HG03175 (cell line): ENCODE data around the gene MYBPHL.
"Not testable (repeated sequence)": the region's sequence is repeated elsewhere in the genome, so short reads cannot be mapped to it uniquely, and the experiment has no call there.

ENCODE experiments used
- ATAC-seq: cut with Tn5 transposase; IDR thresholded peaks from one replicate; pipeline ENCODE4 v1.9.1; 2021; ENCODE audit warnings: mild to moderate bottlenecking, moderate library complexity; ENCODE audit not compliant: unreplicated experiment

MYBPHL gene

DNA sequence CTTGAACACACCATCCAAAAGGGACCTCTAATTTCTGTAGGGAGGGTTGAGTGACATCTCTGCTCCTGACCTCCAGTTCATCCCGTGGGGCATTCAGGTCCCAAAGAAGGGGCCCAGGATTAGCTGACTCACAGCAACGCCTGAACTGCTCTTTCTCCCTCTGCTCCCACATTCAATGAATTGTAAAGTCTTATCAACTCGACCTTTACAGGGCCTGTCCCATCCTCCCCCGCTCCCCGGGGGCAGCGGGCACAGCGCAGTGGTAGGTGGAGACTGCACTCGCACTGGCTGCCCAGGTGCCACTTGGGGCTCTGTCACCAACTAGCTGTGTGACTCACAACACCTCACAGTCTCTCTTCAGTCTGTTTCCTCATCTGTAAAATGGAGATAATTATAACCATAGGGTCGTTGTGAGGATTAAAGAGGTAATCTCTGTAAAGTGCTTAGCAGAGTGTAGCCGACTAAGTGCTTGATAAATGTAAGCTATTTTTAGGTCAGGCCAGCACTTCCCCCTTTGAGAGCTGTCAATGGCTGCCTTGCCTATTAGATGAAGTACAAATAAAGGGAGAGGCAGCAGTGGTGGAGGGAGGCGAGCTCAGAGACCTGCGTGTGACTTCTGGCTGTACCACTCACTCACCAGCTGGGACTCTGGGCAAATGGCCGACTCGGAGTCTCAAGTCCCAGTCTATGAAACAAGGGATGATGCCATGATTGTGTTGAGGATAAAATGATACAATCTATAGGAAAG is 637 bp upstream of the MYBPHL start:
- ATAC-seq = no peak

DNA sequence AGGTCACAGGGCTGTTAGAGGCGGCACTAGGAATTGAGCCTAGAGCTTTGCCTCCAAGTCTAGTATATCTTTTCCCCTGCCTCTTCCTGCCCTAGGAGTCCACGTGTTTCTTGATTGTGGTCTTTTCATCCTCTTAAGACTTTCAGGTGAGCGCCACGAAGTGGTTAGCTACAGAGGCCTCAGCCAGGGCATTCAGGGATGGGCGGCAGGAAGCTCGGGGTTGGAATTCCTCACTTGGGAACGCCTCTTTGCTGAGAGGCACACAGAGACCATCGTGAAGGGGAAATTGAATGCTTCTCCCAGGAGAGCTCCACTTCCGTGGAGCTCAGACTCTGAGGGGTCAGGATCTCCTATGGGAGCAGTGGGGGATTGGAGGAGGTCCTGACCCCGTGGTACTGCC is 820 bp downstream of the MYBPHL start:
- ATAC-seq = not testable (repeated sequence)

DNA sequence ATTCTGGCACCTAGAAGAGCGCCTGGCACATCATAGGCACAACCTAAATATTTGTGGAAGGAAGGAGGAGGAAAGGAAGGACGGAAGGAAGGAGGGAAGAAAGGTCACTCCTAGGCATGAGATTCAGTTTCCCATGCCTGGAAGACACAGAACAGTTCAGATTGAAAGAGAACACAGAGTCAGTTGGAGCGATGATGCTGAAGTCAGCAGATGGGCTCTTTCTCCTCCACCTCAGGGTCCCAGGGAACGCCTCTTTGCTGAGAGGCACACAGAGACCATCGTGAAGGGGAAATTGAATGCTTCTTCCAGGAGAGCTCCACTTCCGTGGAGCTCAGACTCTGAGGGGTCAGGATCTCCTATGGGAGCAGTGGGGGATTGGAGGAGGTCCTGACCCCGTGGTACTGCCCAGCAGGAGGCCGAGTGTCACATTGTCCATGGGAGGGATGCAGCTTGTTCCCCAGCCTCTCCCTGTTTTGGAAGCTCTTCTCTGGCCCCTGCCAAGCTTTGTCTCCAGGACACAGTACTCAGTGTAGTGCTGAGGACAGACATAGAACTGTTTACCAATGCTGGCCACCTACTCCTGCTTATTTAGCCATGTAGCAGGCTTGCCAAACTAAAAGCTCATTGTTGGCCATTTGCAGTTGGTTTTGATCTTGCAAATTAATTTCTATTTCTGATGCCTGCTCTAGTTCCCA is 2.4 kb downstream of the MYBPHL start:
- no peak for ATAC-seq

DNA sequence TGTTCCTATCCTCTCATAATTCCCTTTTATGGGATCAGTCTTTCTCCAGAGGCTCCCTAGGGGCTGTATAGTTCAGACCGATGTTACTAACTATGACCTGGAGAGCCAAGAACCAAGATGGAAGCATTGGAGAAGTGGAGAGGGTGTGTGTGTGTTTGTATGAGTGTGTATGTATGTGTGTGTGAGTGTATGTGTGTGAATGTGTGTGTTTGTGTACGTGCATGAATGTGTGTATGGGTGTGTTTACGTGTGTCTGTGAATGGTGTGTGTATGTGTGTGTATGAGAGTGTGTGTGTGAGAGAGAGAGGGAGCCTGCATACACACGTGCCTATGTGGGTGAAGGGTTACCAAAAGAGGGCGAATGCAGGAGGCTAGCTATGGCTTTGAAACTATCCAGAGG is 4.9 kb downstream of the MYBPHL start:
- ATAC-seq = no peak

DNA sequence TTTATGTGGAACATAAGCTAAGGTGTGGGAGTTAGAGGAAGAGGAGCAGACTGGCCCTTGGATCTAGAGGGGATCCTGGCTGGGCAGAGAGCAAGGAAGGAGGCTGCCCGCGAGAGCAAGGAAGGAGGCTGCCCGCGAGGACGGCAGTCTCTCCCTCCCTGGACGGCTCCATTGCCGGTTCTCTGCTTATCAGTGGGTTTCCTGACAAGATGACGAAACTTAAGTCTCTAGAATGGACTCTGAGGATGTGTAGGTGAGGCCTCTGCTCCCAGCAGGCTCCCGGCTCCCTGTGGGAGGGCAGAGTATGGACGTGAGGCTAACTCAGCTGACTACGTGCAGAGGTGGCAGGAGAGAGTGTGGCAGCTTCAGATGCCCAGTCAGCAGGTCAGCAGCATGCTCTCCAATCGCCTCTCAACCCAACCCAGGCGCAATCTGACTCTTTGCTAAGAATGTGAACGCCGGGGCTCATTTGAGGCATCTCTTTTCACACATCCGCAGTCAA is 6.1 kb downstream of the MYBPHL start:
- ATAC-seq = no peak

DNA sequence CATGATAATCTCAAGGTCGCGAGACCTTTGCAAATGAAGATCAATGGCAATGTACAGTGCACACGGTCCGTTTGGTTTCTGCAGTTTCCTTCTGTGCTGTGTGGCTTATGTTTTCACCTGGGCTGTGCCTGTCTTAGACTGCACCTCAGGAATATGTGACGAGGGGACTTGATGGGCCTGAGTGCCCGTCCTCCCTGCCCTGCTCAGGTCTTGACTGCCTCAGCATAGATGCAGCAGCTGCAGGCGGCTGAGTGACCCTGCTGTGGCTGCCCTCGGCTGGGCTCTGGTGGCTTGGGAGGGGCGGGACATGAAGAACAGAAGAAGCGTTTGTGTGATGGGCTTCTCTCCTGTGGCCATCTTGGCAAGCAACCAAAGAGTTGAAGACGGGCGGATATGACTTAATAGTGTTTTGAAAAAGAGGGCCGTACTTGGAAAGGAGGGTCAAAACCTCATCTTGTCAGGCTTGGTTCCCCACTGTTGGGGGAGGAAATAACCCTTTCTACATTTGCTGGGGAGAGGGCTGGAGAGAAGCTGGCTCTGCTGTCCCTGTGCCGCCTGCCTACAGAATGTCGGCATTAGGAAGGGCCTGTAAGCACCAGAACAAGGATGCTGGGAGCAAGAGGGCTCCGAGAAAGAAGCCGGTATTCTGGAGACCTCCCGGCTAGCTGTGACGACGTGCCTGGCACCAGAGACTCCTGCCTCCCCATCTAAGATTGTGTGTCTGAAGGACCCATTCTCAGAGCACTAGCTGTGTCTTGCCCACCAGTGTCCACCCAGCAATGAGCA is 7.1 kb downstream of the MYBPHL start:
- ATAC-seq = no peak

DNA sequence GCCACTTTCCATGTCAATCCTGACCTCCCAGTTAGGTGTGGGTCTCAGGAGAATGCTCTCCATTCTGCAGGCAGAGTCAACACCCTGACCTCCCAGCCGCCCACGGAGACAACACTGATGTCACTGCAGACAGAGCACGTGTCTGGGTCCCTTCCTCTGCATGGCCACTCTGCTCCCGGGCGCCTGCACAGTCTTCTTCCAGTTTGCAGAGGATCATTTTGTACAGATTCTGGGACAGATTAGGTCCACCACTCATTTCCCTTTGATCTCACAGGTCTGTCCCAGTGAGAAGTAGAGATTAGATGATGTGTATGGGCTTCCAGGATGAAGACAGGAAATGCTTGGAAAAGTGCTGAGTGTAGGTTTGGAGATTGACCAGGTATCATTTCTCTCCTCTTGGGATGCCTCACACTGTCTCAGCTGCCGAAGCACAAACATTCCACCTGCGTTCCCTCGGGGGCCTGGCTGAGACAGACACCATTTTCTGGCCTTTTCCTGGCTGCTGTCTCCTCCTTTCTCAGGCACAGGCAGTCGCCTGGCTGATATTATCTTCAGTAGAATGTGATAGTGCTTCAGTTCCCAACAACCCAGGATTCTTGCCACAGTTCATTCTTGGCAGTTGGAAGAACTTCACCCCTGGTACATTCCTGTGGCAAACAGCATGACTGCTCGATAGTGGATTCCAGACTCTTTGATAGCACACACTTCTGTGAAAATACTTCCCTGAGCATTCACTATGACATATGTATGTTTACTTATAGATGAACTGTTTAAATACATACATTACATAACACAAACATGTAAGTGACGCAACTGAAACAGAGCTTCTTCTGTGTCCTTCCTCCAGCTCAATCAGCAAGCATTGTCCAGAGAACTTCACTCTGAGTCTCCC is 7.9 kb downstream of the MYBPHL start:
- ATAC-seq = no peak

DNA sequence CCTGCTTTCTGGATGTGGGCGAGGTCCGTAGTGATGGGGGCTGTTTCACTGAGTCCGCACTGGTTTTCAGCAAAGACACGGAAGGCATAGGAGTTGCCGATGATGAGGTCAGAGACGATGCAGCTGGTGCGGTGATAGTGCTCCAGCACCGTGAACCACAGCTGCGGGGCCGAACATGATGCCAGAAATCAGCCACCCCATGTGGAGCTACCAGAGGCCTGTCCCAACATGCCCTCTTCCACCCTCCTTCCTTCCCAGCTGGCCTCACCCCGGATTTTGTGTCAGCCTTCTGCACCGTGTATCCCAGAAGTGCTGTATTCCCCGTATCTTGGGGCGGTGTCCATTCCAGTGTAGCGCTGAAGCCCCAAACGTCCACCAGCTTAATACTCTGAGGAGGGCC is 10.0 kb downstream of the MYBPHL start:
- no peak for ATAC-seq

DNA sequence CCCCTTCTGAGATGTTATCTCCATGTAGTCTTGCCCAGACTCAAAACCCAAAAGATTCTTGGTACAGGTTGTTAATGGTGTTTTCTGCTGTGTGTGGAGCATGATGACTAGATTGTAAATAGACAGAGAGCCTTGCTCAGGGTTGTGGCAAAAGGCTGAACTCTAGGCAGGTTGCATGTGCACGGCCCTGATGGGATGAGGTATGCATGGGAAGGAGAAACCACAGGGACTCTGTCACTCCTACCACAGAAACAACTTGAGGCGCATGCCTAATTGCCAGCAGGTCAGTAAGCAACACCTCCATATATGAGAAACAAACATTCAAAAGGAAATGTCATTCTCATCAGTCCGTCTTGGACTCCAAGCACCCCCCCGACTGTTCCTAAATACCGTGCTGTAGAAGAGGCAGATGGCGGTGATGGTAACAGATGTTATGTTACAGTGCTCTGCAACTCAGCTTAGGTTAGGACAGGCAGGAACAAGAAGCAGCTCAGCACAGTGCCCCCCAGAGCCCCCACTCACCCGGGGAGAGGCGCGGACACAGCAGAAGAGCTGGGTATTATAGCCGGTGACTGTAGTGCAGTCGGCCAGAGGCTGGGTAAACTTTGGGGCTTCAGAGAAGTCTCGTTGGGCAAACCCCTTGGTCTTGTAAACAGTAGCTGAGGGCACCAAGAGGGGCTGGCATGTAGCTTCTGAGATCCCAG is 10.9 kb downstream of the MYBPHL start:
- ATAC-seq = no peak

DNA sequence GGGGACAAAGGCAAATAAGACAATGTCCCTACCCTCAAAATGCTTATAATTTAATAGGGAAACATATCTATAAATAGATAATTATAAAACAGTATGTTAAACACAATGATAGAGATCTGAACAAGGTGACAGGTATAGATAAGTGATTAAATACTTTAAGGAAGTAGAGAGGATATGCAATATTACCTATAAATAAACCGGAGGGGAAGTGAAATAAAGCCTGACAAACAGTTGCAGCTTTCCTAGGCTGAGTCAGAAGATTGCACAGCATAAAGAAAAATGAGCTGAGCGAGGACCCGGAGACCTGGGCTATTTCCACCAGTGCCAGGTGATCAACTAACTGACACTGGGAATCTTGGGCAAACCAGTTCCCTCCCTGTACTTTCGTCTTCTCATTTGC is 12.3 kb downstream of the MYBPHL start:
- no peak for ATAC-seq

DNA sequence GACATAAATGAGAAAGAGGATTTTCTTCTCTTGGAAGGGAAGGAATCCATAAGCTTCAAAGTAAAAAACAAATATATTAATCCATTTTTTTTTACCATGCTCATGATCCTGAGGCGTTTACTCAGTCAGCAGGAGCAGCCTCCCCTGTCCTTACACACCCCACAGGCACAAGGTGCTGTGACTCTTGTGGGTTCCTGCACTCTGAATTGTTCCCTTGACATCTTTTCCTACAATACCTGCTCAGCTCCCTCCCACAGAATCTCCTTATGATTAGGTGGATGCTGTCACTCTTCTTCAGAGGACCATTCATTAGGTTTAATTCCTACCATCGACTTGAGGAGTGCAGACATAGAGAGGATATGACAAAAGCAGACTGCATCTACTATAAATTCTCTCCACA is 13.8 kb downstream of the MYBPHL start:
- no peak for ATAC-seq

DNA sequence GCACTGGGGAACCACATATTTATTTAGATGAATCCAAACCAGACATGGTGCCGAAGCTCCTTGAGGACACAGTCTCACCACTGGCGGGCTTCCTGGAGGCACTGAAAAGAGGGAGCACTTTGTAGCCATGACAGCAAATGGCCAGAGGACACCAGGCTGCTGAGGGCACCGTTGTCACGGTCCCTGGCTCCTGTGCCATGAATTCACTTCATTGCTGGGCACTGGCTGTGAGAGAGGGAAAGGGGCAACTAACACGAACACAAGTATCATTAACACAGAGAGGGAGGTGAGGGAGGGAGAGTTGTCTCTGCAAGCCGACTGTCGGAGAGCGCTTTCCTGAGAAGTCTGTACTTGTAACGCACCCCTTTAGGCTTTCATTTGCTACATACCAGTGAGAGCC is 14.4 kb downstream of the MYBPHL start:
- no peak for ATAC-seq

DNA sequence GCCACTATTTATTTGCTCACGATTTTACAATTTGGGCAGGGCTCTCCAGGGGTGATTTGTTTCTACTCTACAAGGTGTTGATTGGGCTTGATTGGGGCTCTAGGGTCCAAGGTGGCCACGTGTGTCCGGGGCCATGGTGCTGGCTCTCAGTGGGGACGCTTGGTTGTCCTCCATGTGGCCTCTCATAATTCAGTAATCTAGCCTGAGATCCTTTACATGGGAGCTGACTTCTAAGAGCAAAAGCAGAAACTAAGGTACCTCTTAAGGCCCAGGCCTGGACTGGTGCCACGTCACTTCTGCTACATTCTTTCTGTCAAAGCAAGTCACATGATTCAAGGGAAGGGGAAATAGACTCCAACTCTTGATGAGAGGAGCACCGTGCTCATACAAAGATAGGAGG is 15.8 kb downstream of the MYBPHL start:
- ATAC-seq = no peak

DNA sequence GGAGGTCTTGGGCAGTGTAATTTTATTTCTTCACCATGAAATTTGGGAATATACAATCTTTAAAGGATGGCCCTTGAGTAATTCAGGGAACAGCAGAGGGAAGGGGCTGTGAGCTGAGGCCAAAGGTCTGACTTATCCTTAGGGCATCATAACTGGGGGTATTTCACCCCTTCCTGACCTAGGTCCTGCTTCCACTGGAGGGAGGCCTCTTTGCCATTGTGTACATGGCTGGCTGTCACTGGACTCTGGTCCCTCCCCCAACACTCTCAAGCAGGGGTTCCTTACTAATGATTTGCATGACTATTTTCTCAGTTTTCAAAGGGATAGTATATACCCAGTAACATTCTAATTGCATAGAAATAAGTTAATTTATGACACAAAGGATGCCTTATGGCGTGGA is 16.7 kb downstream of the MYBPHL start:
- no peak for ATAC-seq

DNA sequence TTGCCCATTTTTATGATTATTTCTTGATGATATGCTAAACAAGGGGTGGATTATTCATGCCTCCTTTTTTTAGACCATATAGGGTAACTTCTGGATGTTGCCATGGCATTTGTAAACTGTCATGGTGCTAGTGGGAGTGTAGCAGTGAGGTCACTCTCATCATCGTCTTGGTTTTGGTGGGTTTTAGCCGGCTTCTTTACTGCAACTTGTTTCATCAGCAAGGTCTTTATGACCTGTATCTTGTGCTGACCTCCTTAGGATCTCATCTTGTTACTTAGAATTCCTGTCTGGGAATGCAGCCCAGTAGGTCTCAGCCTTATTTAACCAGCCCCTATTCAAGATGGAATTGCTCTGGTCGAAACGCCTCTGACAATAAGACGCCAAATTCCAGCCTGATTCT is 20.0 kb downstream of the MYBPHL start:
- not testable (repeated sequence) for ATAC-seq

DNA sequence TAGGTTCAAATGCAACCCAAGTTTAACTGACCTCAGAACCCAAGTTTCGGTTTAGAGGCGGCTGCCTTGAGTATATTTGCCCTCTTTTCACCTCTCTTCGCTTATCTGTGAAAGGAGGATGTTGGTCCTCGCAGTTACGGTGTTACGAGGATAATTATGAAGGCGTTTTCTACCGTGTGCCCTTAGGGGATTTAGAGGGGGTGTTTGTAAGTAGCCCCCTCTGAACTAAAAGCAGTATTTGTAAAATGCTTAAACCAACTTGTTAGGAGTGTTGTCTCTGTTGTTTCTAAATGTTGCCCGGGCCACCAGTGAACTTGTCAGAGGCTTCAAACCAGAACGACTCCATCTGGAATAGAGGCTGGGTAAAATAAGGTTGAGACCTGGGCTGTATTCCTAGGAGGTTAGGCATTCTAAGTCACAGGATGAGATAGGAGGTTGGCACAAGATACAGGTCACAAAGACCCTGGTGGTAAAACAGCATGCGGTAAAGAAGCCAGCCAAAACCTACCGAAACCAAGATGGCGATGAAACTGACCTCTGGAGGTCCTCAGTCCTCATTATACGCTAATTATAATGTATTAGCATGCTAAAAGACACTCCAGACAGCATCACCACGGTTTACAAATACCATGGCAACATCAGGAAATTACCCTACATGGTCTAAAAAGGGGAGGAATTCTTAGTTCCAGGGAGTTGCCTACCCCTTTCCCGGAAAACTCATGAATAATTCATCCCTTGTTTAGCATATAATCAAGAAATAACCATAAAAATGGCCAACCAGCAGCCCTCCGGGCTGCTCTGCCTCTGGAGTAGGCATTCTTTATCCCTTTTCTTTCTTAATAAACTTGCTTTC is 22.8 kb downstream of the MYBPHL start:
- ATAC-seq = no peak

DNA sequence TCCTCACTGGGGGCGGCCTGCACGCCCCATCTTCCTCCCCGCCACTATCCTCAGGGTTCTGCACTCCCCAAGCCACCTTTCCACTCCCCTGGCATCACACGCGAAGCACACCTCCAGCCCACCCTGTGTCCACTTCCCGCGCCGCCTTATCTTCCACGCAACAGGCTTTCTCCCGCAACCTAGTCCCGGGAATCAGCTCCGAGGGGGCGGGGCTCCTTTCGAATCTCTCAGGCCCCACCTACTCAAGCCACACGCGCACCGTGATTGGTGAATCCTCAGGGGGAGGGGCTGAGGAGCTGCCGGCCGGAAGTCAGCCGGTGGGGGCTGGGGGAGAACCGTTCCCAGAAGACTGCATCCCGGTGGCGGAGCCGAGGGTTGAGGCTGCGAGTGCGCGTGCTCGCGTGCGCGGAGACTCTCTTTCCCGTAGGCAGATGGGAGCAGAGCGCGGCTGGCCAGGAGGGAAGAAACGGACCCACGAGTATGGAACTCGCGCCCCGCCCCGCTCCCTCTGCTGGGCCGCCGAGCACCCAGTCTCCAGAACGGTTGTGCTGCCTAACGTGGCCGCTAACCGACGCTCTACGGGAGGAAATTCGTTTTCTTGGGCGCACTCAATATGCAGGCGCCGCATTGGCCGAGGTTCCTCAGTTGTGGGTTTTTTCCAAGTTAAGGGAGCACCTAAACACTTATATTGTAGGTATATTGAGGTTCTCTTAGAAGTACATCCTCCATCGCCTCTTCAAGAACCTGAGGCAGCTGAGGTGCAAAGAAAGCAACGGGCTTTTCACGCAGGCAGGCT is 23.7 kb downstream of the MYBPHL start, which contains the start of gene PSRC1:
Gene PSRC1 (minus strand): TSS at position 194 of the 796 bp plus-strand sequence.
- peak; percentile 99 for ATAC-seq

DNA sequence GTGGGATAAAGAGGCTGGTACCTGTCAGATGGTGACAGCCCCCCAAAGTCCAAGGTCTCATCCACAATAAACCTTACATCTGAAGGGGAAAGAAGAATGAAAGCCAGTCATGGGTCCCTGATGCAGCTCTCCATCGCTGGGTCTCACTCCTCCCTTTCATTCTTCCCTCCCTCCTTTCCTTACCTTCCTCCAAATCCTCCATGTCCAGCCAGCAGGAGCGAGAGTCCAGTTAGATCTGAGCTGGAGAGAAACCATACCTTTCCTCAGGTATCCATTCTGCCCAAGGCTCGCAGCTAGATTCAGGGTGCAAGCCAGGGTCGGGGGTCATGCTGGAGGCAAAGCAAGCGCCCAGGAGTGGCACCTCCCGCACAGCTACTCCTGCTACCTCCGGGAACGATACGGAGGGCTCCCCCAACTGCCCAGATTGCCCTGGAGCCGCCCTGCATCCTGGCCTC is 24.3 kb downstream of the MYBPHL start:
- no peak for ATAC-seq
